Hepatic stellate cell (primary cell): Measurements from ENCODE around the gene PITPNM1.

ENCODE experiments used
- DNase-seq: peaks from one replicate; pipeline ENCODE4 v3.0.0; 2011; ENCODE audit warnings: low spot score

Gene PITPNM1

DNA sequence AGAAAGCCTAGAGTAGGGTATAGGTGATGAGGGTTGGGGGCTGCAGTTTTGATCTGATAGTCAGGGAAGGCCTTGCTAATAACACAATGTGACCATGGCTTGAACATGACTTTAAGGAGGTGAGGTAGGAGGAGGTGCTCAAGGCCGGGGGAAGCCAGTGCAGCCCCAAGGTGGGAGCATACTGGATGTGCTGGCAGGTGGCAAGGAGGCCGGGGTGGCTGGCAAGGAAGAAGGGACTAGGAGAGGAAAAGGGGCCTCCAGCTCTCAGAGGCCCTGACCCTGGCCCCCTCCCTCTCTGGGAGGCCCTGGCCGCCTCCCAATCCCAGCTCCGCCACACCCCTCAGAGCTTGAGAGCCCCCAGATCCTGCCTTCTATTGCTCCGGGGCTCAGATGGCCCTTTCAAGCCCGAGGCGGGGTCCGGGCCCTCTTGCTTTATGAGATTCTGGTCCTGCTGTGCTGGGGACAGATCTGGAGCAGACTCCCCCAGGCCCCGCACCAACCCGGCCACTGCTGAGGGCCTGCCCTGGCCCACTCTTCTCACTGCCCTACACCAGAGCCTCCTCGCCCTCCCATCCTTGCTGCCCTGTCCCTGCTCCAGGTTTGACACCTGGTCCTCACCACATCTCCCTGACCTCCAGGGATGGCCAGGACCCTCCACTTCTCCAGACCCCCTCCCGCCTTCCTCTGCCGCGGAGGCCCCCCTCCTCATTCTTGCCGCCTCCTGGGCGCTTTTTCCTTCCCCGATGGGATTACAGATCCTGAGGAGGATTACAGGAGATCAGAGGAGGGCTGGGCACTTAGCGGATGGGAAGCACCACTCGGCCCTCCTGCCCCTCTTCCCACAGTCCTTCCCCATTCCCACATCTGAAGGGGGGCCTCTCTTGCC lies 1.8 kb downstream of the PITPNM1 start:
- no peak for DNase-seq

DNA sequence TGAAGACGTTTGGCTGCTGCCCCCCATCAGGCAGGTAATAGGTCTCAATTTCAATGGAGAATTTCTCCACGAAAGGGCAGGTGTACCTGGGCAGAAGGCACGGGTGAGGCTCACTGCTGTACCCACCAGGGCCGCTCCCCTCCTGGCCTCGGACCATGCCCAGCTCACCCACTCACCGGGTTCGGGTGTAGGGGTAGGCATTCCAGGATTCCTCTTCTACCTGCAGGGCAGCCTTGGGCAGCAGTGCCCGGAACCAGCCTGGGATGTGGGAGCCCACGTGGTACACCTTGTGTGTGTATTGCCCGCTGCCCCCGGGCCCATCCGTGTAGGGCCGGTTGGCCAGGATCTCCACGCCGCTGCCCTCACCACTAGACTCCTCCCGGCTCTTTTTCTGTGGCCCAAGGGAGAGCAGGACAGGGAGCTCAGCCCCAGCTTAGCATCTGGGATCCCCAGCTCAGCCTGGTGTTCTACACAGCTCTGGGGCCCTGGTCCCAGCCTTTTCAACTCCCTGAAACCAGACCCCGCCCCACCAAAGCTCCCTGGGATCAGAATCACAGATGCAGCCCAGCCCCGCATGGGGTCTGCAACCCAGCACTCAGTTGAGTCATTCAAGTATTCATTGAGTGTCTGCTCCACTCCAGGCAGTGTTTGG lies 2.7 kb downstream of the PITPNM1 start:
- no peak for DNase-seq

DNA sequence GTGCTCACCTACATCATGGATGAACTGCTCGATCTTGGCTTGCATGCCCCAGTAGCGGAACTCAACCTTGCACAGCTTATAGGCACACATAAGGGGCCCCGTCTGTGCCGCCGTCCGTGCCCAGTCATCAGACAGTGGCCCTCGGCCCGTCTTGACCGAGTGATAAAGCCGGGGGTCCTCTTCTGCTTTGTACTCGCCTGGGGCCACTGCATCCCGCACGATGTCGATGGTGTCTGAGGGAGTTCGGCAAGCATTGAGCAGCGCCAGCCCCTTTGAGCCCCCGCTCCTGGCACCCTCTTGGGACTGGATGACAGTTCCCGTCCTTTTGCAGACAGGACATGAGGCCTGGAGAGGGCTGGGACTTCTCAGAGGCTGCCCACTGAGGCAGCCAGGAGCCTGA lies 3.3 kb downstream of the PITPNM1 start:
- no peak for DNase-seq

DNA sequence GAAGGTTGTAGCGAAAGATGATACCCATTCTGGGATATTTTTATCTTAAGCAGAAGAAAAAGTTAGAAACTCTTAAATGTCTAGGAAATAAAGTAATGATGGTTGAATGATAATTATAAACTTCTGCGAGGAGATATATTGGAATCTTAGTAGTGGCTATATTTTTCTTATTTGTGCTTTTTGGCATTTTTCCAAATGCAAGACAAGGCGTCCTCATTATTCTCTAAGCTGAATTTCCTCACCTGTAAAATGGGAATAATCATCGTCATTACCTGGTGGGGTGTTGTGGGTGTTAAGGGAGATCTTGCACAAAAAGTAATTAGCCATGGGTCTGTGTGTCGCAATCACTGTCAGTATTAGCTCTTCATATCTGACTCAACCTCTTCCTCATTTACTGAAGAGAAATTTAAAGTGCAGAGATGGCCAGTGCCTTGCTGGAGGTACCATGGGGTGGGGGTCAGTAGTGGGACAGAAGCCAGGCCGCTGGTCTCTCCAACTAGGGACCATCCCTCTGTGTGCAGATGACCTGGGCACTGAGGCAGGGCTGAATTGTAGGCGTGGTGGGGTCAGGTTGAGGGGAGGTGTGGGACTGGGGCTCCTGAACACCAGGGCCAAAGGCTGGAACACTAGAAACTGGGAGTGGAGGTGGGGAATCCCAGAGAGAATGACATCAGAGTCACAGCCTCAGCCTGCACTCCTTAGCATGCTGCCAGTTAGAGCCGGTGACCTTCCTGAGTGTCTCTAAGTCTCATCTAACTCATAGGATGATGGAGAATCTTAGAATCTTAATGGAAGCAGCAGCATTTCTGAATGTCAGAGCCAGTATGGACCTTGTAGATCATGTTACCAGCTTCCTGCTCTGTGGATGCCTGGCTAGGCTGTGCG lies 4.1 kb downstream of the PITPNM1 start:
- no peak for DNase-seq

DNA sequence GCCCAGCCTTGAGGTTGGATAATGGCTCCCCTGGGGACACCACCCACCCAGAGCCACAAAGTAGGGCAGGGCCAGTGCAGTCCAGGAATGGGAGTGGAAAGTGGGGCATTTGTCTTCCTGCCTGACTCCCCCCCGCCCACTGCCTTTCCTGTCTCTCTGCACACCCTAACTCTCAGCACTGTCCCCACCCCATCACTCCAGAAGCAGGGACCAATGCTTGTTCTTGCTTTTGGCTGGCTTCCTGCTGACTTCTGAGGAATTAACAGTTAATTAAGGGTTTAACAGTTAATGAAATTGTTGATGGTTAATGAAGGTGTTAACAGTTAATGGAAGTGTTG lies 4.7 kb downstream of the PITPNM1 start:
- no peak for DNase-seq

DNA sequence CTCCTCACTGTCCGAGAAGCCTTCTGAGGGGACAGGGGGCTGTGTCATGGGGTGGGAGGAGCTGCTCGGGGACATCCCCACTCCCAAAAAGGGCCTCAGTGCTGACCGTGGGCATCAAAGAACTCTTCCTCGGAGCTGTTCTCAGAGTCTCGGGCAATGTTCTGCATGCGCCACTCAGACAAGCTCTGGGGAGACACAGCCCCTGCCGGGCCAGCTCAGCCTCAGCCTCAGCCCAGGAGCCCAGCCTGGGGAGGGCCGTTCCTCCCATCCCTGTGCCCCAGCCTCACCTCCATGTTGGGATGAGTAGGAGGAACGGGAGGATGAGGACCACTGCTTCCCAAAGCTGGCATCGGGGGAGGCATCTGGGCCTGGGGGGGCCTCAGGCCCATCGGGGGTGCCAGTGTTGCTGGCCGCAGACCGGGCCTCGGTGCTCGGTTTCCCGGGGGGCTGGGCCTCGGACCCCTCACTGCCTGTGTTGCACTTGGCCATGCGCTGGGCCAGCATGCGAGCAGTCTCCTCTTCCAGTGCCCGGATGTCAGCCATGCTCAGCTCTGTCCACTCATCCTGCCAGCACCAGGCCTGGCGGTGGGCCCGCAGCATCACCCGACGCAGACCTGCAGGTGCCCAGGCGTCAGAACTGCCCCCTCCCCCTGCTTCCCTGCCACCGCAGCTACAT lies 5.2 kb downstream of the PITPNM1 start:
- DNase-seq = no peak

DNA sequence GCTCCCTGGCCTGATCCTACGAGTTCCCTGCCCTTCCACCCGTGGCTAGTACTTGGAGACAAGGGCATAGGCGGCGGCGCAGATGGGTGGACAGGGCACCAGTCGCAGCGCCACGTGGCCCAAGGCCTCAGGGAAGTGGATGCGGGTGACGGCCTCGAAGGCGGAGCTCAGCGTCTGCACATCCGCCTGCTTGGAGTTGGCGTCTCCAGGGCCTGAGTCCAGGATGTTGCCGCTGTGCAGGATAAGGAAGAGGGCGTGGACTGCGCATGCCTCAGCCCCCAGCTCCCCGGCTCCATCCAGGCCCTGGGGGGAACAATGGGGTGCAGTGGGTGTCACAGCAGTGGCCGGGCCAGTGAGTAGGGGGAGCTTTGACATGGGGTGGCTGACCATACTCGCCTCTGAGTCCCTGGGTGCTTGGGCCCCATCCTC lies 6.6 kb downstream of the PITPNM1 start:
- DNase-seq = no peak

DNA sequence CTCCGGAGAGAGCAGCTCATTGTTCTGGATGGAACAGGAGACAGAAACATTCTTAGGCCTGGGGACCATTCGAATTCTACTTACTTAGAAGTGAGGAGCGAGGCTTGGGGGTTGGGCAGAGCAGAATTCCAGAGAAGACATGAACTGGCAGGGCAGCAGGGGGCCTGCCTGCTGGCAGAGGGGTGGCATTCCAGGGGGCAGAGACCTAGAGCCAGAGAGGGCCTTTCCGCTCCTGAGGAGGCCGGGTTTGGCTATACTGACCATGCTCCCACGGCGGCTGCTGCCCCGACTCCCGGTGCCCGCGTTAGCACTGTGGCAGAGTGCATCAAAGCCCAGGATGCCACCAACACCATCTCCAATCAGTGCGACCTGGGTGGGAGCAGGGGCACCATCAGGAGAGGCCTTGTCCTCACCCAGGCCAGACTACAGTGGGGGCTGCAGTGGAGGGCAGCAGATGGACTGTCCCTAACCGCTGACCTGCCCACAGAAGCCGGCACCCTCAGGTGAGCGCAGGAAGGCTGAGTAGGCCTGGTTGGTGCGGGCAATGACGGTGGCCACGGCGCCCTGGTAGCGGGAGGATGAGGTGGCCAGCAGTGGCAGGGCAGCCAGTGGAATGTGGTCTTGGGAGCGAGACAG lies 7.4 kb downstream of the PITPNM1 start:
- no peak for DNase-seq

DNA sequence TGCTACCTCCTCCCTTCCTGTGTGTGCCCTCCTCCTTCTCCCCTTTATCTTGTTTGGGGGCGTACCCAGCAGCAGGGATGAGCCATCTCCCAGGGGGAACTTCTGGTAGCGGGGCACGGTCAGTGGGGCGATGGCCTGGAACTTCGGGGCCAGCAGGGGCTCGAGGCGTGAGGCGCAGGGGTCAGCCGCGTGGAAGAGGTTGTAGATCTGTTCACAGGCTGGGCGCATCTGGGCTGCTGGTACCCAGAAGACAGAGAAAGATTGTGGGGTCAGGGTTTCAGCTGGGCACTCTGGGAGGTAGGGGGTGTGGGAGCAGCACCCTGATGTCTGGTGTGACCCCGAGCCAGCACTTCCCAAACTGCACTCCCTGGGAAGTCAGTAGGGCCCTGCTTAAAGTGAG lies 9.1 kb downstream of the PITPNM1 start:
- no peak for DNase-seq

DNA sequence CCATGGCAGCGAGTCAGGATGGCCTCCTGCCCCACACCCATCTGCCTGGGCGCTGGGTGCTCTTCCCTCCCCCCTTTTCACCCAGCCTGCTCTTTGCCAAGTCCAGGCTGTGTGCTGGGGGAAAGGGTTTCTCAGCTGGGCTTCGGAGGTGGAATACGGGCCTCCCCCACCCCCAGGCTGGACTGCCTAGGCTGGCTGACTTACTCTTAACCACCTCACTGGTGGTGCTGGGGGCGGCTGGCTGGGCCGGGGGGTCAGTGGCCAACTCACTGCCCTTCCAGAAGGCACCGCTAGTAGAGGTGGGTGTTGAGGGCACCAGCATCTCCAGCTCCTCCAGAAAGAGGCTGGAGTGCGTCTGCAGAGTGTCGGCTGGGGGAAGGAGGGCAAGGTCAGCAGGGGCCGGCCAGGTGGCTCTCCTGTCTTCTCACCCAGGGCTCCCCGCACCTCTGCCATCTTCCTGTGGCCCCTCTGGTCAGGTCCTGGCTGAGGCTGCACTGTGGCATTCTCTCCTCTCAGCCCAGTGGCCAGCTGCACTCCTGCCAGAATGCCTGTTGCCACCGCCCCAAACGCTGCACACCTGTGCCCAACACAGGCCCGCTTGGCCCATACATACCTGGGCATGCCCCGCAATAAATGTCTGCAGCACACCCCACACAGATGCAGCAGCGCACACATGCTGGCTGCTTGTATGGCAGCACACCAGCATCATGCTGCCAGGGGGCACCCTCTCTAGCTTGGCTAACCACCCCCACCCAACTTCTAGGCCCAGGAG lies 9.7 kb downstream of the PITPNM1 start:
- DNase-seq = no peak

DNA sequence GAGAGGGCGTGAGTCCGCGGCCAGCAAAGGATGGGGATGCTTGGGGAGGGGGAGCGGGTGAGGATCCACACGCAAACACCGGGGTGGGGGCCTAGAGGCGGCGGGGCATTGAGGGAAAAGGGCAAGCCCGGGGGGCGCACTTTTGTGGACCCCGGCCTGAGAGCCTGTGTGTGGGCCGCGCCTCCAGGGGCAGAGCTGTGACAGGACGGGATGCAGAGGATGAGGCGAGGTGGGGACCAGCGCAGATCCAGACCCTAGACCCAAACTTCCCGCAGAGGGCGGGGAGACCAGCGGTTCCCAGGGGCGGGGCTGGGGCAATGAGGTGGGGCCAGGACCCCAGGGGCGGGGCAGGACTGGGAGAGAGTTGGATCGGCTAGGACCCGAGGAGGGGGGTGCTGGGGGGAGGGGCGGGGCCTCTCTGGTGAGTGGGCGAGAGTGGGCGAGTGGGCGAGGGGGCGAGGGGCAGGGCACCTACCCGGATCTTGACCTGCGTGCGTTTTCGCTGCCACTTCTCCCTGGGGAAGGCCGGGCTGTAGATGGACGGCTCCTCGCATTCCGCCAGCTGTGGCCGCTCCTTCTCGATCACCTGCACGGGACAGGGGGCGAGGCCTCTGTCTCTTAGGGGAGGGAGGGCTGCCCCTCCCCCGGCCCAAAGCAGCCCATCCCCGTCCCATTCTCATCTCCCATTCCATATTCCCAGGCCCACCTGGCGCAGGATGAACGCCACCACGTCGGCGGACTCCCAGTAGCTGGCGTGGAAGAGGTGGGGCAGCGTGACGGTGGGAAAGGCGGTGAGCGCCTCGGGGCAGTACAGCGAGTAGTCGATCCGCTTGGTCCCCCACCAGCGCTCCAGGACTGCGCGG lies 10.6 kb downstream of the PITPNM1 start:
- no peak for DNase-seq

DNA sequence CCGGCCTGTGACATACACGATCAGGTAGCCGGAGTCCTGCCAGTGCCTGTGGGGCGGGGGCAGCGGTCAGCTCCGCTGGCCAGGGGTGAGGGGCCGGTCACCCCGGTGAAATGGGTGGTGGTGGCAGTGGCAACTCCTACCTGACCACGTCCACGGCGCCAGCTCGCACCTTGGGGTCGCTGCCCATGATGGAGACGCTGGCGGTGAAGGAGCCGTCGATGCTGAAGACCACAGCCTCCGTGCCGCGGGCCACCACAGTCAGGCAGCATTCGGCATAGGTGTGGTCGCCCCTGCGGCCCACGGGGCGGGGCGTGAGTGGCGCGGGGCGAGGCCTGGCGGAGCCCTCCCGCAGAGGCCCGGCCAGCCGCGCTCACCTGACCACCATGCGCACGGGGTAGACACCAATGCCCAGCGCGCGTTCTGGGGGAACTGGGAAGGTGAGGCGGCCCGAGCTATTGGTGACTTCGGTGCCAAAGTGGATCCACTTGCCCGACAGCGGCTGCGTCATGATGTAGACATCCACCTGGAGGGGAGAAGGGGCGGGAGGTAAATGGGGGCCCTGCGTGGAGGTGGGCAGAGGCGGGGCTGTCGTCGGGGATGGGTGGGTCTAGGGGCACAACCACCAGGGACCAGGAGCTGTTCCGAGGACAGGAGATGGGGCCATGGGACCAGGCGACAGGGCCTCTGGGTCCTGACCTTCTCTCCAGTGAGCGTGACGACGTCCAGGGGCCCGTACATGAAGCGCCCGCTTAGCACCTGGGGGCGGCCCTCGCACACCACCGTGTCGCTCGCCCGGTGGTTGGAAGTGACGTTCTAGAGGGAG lies 11.4 kb downstream of the PITPNM1 start:
- DNase-seq = no peak

DNA sequence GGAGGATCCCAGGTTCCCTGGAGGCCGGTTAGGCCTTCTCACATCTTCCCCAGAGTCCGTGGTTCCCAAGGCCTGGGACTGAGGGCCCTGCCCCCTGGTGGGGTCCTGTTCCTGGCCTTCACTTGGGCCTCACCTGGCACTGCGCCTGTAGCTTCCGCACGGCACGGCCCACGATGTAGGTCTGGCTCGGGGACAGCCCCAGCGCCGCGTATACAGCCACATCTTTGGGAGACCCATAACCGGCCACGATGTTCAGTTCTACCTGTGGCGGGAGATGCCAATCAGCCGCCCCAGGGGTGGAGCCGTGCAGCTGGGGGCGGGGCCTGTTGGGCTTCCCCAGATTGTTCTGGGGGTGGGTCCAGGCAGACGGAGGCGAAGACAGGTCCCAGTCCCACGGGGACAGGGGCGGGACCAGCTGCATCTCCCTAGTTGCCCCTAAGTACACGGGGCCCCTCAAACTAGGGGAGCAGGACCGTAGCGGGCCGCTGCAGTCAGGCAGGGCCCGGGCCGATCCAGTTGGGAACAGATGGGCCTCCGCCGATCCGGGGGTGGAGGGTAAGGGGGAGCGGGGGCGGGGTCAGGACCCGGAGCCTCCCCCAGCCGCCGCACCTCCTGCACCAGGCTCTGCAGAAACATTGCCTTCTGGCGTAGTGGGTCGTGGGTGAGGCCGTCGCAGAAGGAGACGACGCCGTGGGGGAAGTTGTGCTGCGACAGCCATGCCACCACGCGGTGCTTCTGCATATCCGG lies 12.2 kb downstream of the PITPNM1 start:
- no peak for DNase-seq

DNA sequence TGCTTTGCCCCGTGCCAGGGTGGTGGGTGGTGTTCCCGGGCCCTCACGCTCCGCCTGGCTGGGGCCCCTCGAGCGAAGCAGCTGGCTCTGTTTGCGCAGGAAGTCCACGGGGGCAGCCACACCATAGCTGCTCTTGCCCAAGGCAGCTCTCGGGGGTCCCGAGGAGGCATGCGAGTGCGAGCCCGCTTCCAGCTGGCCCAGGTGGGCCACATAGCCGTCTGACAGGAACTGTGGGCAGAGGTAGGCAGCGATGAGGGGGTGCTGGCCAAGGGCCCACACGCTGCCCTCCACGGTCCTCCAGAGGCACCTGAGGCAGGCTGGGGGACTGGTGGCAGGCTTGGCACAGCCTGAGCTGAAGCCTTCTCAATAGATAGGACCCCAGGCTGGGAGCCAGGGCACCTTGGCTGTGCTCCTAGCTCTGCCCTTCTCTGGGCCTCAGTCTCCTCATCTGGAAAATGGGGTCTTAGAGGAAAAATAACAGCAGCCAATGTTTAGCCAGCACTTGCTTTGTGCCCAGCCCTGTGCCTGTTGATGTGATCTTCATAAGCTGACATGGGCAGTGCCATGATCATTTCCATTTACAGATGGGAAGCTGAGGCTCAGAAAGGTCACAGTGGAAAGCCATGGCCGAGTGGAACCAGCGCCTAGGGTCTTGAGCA lies 13.0 kb downstream of the PITPNM1 start:
- no peak for DNase-seq

DNA sequence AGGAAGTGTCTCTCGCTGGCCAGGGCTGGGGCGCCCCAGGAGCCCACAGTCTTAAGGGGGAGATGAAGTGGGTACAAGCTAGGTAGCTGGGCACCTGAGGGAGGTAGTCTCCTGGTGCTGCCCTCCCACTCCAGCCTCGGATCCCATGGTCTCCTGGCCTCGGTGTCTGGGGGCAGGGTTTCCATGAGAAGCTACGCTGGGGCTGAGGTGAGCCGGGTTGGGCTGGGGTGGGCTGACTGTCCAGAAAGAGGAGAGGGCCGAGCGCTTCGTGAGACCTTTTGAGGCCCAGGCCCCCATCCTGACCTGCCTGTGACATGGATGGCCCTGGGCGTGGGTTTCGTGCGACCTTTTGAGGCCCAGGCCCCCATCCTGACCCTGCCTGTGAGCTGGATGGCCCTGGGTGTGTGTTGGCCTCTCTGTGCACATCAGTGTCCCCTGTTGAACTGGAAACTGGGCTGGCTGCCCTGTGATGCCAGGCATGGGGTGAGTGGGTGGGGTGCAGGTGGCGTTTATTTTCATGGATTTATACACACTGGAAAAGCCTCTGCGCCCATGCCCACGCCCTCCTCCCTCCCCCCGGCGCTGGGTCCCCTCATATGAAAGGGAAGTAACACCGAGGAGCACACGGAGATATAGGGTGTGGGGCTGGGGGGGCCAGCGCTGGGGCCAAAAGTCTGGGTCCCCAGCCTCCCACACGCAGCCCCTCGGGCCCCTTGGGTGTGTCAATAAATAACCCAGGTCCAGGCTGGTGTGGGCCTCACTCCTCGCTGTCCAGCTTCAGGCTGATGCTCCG lies 13.7 kb downstream of the PITPNM1 start:
- no peak for DNase-seq

DNA sequence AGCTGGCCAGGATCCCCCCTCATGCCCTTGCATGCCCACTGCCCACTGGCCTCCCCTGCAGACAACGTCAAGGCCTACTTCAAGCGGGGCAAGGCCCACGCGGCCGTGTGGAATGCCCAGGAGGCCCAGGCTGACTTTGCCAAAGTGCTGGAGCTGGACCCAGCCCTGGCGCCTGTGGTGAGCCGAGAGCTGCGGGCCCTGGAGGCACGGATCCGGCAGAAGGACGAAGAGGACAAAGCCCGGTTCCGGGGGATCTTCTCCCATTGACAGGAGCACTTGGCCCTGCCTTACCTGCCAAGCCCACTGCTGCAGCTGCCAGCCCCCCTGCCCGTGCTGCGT lies 14.5 kb downstream of the PITPNM1 start:
- no peak for DNase-seq
